HCT116 (cell line): ENCODE data around the gene AMBRA1. TPM values are rescaled to one million over a fixed set of nuclear protein-coding genes. Genes with fewer than 3 reads are reported as not detected.

Source experiments
- ATAC-seq: fragments of 200-7000 bp; cut with Tn5 transposase; 2 replicates; pipeline ENCODE4 v1.9.1; 2020; ENCODE audit warnings: mild to moderate bottlenecking, moderate library complexity
- BruUV-seq: library from RNA; stranded (reverse); fragments of 400-500 nt; replicated peaks from 2 replicates; lab custom pipeline; 2021; lab: Mats Ljungman, UMichigan
- CTCF ChIA-PET: fragments of 300-600 bp; sonication (Branson Sonifier 250); formaldehyde crosslinking; loops from one replicate; lab custom pipeline; 2021; ENCODE audit warnings: antibody characterized with exemption; lab: Charles Lee
- POLR2A ChIA-PET: fragments of 300-600, 350-600 bp; sonication (Branson Sonifier 250); formaldehyde crosslinking; loops from one replicate; lab custom pipeline; 2021; ENCODE audit warnings: antibody characterized with exemption; lab: Charles Lee
- RAD21 ChIA-PET, 2 experiments: fragments of 300-600 bp; sonication (Branson Sonifier 250); formaldehyde crosslinking; loops; one replicate each; lab custom pipeline; 2023; ENCODE audit warnings: low total read pairs in 2 of 2; ENCODE audit not compliant: uncharacterized antibody in 2 of 2, unreplicated experiment in 2 of 2, low non-redundant PET in 1 of 2; lab: Charles Lee
- DNase-seq: peaks from one replicate; pipeline ENCODE4 v3.0.0-alpha.2; 2010; ENCODE audit warnings: low read depth, low spot score
- H2AFZ ChIP-seq: fragments of 200-600 bp; shearing (Covaris generic), sonication (generic); 2 replicates; pipeline ENCODE4 v1.6.1; 2017; ENCODE audit warnings: low read depth, mixed run types, mixed read lengths, antibody characterized with exemption, low read length; ENCODE audit not compliant: poor library complexity, severe bottlenecking
- H3K27ac ChIP-seq: 2 replicates; pipeline ENCODE4 v1.5.1; 2012; ENCODE audit warnings: low read depth, low read length
- H3K27me3 ChIP-seq: fragments of 200-600 bp; sonication (generic); 2 replicates; pipeline ENCODE4 v1.6.1; 2016; ENCODE audit warnings: mixed run types, low read length, mixed read lengths; ENCODE audit not compliant: insufficient read depth
- H3K36me3 ChIP-seq, 2 experiments: fragments of 200-500 bp in 1 of 2; fragments of 200-600 bp in 1 of 2; sonication (Bioruptor generic) in 1 of 2; sonication (generic) in 1 of 2; 2 replicates each; pipeline versions ENCODE4 v1.5.1 to v1.6.1; 2014 to 2016; ENCODE audit warnings: low read length in 2 of 2, inconsistent platforms in 1 of 2, mixed read lengths in 1 of 2, mixed run types in 1 of 2; ENCODE audit not compliant: insufficient read depth in 2 of 2, control insufficient read depth in 1 of 2
- H3K4me1 ChIP-seq, 2 experiments: fragments of 200-600 bp in 1 of 2; sonication (generic) in 1 of 2; 2 replicates each; pipeline versions ENCODE4 v1.5.1 to v1.6.1; 2012 to 2017; ENCODE audit warnings: low read length in 2 of 2, inconsistent platforms in 1 of 2, mild to moderate bottlenecking in 1 of 2, mixed read lengths in 1 of 2, mixed run types in 1 of 2, moderate library complexity in 1 of 2; ENCODE audit not compliant: insufficient read depth in 2 of 2, control insufficient read depth in 1 of 2
- H3K4me2 ChIP-seq: fragments of 200-600 bp; sonication (generic); 2 replicates; pipeline ENCODE4 v1.6.1; 2017; ENCODE audit warnings: mixed run types, low read length, mixed read lengths
- H3K4me3 ChIP-seq, 2 experiments: fragments of 200-600 bp in 1 of 2; sonication (generic) in 1 of 2; replicated peaks in 1 of 2; 2 replicates each; pipeline ENCODE4 v1.5.1; 2011 to 2016; ENCODE audit warnings: low read length in 2 of 2, control low read depth in 1 of 2, low read depth in 1 of 2, mild to moderate bottlenecking in 1 of 2, mixed read lengths in 1 of 2, mixed run types in 1 of 2
- H3K79me2 ChIP-seq: fragments of 200-600 bp; sonication (generic); 2 replicates; pipeline ENCODE4 v1.6.1; 2017; ENCODE audit warnings: mild to moderate bottlenecking, mixed run types, low read length, moderate library complexity, mixed read lengths; ENCODE audit not compliant: insufficient read depth
- H3K9ac ChIP-seq: fragments of 200-600 bp; sonication (generic); 2 replicates; pipeline ENCODE4 v1.6.1; 2016; ENCODE audit warnings: low read length, mixed read lengths
- H3K9me2 ChIP-seq: fragments of 200-600 bp; sonication (generic), shearing (Covaris generic); 2 replicates; pipeline ENCODE4 v1.6.1; 2017; ENCODE audit warnings: mixed run types, mild to moderate bottlenecking, moderate library complexity; ENCODE audit not compliant: insufficient read depth
- H3K9me3 ChIP-seq, 2 experiments: fragments of 200-500 bp in 1 of 2; fragments of 200-600 bp in 1 of 2; sonication (Bioruptor generic) in 1 of 2; sonication (generic) in 1 of 2; 2 replicates each; pipeline ENCODE4 v1.6.1; 2014 to 2017; ENCODE audit warnings: low read length in 2 of 2, mixed read lengths in 2 of 2, inconsistent platforms in 1 of 2, low read depth in 1 of 2, mild to moderate bottlenecking in 1 of 2, mixed run types in 1 of 2, moderate library complexity in 1 of 2; ENCODE audit not compliant: control insufficient read depth in 1 of 2, insufficient read depth in 1 of 2
- H4K20me1 ChIP-seq: fragments of 200-600 bp; sonication (generic), shearing (Covaris generic); 2 replicates; pipeline ENCODE4 v1.6.1; 2017; ENCODE audit warnings: mixed run types, mild to moderate bottlenecking, moderate library complexity; ENCODE audit not compliant: insufficient read depth
- CBX3 ChIP-seq: IDR thresholded peaks from 2 replicates; pipeline ENCODE4 v1.6.1; 2012; ENCODE audit warnings: low read depth
- CTCF ChIP-seq, 3 experiments: fragments of 200-600 bp in 1 of 3; sonication (generic) in 1 of 3; IDR thresholded peaks in 2 of 3; conservative IDR thresholded peaks in 1 of 3; 2 replicates each; pipeline ENCODE4 v1.5.1; 2012 to 2017; ENCODE audit warnings: low read depth in 2 of 3, low read length in 2 of 3, antibody characterized with exemption in 1 of 3, borderline replicate concordance in 1 of 3, control low read depth in 1 of 3, mild to moderate bottlenecking in 1 of 3, mixed read lengths in 1 of 3, mixed run types in 1 of 3, moderate library complexity in 1 of 3; ENCODE audit not compliant: insufficient read depth in 1 of 3
- EGR1 ChIP-seq: IDR thresholded peaks from 2 replicates; pipeline ENCODE4 v1.6.1; 2012; ENCODE audit warnings: low read depth
- ELF1 ChIP-seq: IDR thresholded peaks from 2 replicates; pipeline ENCODE4 v1.6.1; 2012; ENCODE audit warnings: low read depth, borderline replicate concordance
- EZH2 ChIP-seq: fragments of 200-600 bp; sonication (generic); IDR thresholded peaks from 2 replicates; pipeline ENCODE4 v1.6.1; 2017; ENCODE audit warnings: antibody characterized with exemption, mixed run types
- EZH2phosphoT487 ChIP-seq: fragments of 200-600 bp; IDR thresholded peaks from 2 replicates; pipeline ENCODE4 v1.6.1; 2018; ENCODE audit warnings: antibody characterized with exemption, borderline replicate concordance
- POLR2A ChIP-seq: IDR thresholded peaks from 2 replicates; pipeline ENCODE4 v1.7.0; 2011; ENCODE audit warnings: borderline replicate concordance; ENCODE audit not compliant: insufficient read depth, insufficient read length; ENCODE audit errors: extremely low read depth
- POLR2AphosphoS5 ChIP-seq: IDR thresholded peaks from 2 replicates; pipeline ENCODE4 v1.6.1; 2011; ENCODE audit warnings: mild to moderate bottlenecking, low read depth, low read length, moderate library complexity
- REST ChIP-seq: IDR thresholded peaks from 2 replicates; pipeline ENCODE4 v1.6.1; 2012; ENCODE audit warnings: low read depth
- SP1 ChIP-seq: IDR thresholded peaks from 2 replicates; pipeline ENCODE4 v1.6.1; 2012; ENCODE audit warnings: low read depth
- SRF ChIP-seq: IDR thresholded peaks from 2 replicates; pipeline ENCODE4 v1.6.1; 2012; ENCODE audit warnings: low read depth
- TCF7L2 ChIP-seq: IDR thresholded peaks from 2 replicates; pipeline ENCODE4 v1.7.0; 2011; ENCODE audit warnings: borderline replicate concordance, inconsistent platforms; ENCODE audit not compliant: insufficient read depth, insufficient read length; ENCODE audit errors: extremely low read depth
- YY1 ChIP-seq: IDR thresholded peaks from 2 replicates; pipeline ENCODE4 v1.6.1; 2011; ENCODE audit warnings: low read length, low read depth, moderate library complexity, mild to moderate bottlenecking; ENCODE audit not compliant: insufficient replicate concordance; ENCODE audit errors: extremely low read depth
- ZBTB33 ChIP-seq: IDR thresholded peaks from 2 replicates; pipeline ENCODE4 v1.6.1; 2011; ENCODE audit warnings: mild to moderate bottlenecking, low read length, moderate library complexity; ENCODE audit not compliant: insufficient replicate concordance; ENCODE audit errors: extremely low read depth
- ZFX ChIP-seq: fragments of 450-650 bp; IDR thresholded peaks from 2 replicates; pipeline ENCODE4 v1.6.1; 2017
- intact Hi-C: fragments of 100-400 bp; cut with micrococcal nuclease; formaldehyde crosslinking; loops from 2 replicates; pipeline ENCODE4 v1.10.0; 2022
- total RNA-seq: library from RNA; stranded (reverse); gene quantifications from one replicate; pipeline ENCODE4 v1.2.1, GENCODE V29; 2021; ENCODE audit not compliant: unreplicated experiment

AMBRA1 gene
- total RNA-seq, 1 experiment from 2014 or later: 22.7 TPM

- no peak for TF ChIP-seq CBX3
- TF ChIP-seq ZFX: no peak
- no peak for TF ChIP-seq REST
- TF ChIP-seq POLR2AphosphoS5: no peak
- no peak for TF ChIP-seq EZH2
- TF ChIP-seq TCF7L2: no peak
- TF ChIP-seq ELF1: no peak
- TF ChIP-seq SRF: no peak
- TF ChIP-seq EZH2phosphoT487: no peak
Measured at GRCh38 chr11:46408407-46408986, 185.3 kb downstream of the AMBRA1 start (continued).

GRCh38 chr11:46407635-46408034, 186.2 kb downstream of the AMBRA1 start:
- Histone ChIP-seq H3K79me2 (no peaks in the 10 kb centered on the region), H3K27me3 (no peaks in the 10 kb centered on the region), H3K9ac (no peak overlapping the region), H4K20me1 (no peaks in the 10 kb centered on the region), H3K4me2 (no peak overlapping the region), H3K9me3 (no peaks in the 10 kb centered on the region), H3K36me3 (no peaks in the 10 kb centered on the region; a peak in 1 of 4 replicates), H3K27ac (no peak overlapping the region), H3K4me3 (no peak overlapping the region), H3K4me1 (no peaks in the 10 kb centered on the region), H2AFZ (no peak overlapping the region), H3K9me2 (no peaks in the 10 kb centered on the region)
- POLR2A ChIA-PET: no interaction called here
- intact Hi-C loops: no loop called here
- ATAC-seq: no peak
- no peak for DNase-seq
- CTCF ChIA-PET: no interaction called here
- RAD21 ChIA-PET: no interaction called here
- BruUV-seq: no TSS peak
- no peak for TF ChIP-seq ZFX
- TF ChIP-seq TCF7L2: no peak
- no peak for TF ChIP-seq SRF
- no peak for TF ChIP-seq EZH2
- no peak for TF ChIP-seq YY1
- TF ChIP-seq EGR1: no peak
- no peak for TF ChIP-seq ZBTB33
- no peak for TF ChIP-seq SP1
- no peak for TF ChIP-seq ELF1
- TF ChIP-seq CTCF (IDR thresholded peaks at IDR 0.05 in 2 of 3, conservative IDR thresholded peaks at IDR 0.05 in 1 of 3; ENCODE audit: borderline replicate concordance in 1 of 3, insufficient read depth in 1 of 3, low read depth in 2 of 3, low read length in 2 of 3): no peak
- no peak for TF ChIP-seq POLR2A
- TF ChIP-seq CBX3: no peak
- TF ChIP-seq POLR2AphosphoS5: no peak
